Measurements from ENCODE around the gene OR11A1. TPM values are rescaled to one million over a fixed set of nuclear protein-coding genes. Genes with fewer than 3 reads are reported as not detected.
"Not testable (repeated sequence)": the region's sequence is repeated elsewhere in the genome, so short reads cannot be mapped to it uniquely, and the experiment has no call there.

OR11A1 gene
- polyA plus RNA-seq, 3 donors from 2014 or later: not detected

DNA sequence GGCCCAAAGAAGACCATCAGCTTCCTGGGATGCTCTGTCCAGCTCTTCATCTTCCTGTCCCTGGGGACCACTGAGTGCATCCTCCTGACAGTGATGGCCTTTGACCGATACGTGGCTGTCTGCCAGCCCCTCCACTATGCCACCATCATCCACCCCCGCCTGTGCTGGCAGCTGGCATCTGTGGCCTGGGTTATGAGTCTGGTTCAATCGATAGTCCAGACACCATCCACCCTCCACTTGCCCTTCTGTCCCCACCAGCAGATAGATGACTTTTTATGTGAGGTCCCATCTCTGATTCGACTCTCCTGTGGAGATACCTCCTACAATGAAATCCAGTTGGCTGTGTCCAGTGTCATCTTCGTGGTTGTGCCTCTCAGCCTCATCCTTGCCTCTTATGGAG, 5.2 kb upstream of the OR11A1 start:
- no peak overlapping the region for H3K27ac Mint-ChIP-seq

DNA sequence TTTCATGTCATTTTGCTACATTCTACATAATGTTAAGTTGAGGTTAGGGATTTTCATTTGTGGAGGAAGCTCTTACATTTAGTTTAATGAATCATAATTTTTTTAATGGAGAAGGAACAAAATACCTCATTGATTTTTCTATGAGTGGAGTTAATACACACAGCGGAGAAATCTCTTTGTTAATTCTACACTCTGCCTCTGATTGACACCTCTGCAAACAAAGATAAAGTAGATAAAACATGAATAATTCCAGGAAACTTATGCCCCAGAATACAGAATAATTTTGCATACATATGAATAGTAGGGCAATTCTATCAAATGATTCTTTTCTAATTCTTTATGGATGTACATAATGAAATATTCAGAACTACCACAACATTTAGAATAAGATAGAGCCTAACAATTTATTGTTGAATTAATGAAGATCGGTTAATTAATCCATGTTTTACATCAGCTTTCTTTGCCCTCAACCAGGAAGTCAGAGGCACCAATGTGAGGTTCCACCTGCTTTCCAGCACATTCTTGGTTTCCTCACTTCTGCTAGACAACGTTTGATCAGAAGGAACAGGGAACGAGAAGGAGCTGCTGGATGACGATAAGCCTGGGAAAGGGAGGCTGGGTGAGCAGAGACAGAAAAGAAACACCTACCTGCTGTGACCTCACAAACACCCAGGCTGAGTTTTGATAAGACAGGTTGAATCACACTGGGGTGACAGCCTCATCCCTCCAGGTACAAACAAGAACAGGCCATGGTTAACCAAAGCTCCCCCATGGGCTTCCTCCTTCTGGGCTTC, 4.3 kb upstream of the OR11A1 start:
- Mint-ChIP-seq H3K27ac (no peak overlapping the region), H3K4me1 (no peaks in the 10 kb centered on the region), H3K27me3 (ENCODE audit: low read depth in 3 of 3) (peaks cover 0 to 5% (median 5%) of the 10 kb centered on the region in 3 donors), H3K36me3 (no peaks in the 10 kb centered on the region), H3K4me3 (no peak overlapping the region), H3K9me3 (no peaks in the 10 kb centered on the region)
- DNase-seq: no peak

More for the DNA sequence above, 5.2 kb upstream of the OR11A1 start:
- no peak for DNase-seq
- H3K36me3 Mint-ChIP-seq: no peaks in the 10 kb centered on the region
- no peaks in the 10 kb centered on the region for H3K4me1 Mint-ChIP-seq
- H3K9me3 Mint-ChIP-seq: no peaks in the 10 kb centered on the region
- no peak overlapping the region for H3K4me3 Mint-ChIP-seq
- H3K27me3 Mint-ChIP-seq (ENCODE audit: low read depth in 3 of 3): peaks cover 0 to 5% (median 5%) of the 10 kb centered on the region in 3 donors

DNA sequence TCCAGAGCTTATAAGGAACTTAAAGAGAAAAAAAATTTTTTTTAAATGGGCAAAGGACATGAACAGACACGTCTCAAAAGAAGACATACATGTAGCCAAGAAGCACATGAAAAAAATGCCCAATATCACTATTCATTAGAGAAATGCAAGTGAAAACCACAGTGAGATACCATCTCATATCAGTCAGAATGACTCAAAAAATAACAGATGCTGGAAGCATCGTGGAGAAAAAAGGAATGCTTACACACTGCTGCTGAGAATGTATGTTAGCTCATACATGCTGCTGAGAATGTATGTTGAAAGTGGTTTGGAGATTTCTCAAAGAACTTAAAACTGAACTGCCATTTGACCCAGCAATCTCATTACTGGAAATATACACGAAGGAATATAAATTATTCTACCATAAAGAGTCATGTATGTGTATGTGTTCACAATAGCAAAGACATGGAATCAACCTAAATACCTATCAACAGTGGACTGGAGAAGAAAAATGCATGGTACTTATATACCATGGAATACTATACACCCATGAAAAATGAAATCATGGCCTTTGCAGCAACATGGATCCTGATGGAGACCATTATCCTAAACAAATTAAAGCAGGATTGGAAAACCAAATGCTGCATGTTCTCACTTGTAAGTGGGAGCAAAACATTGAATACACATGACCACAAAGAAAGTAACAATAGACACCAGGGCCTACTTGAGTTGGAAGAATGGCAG, 5.2 kb downstream of the OR11A1 start:
- H3K4me1 Mint-ChIP-seq: no peaks in the 10 kb centered on the region
- no peaks in the 10 kb centered on the region for H3K36me3 Mint-ChIP-seq
- H3K27me3 Mint-ChIP-seq (ENCODE audit: low read depth in 3 of 3): peaks cover 0 to 15% (median 4%) of the 10 kb centered on the region in 3 donors
- no peak for DNase-seq
- no peak overlapping the region for H3K4me3 Mint-ChIP-seq
- H3K9me3 Mint-ChIP-seq: peaks cover 0 to 7% (median 0%) of the 10 kb centered on the region in 6 donors
- no peak overlapping the region for H3K27ac Mint-ChIP-seq

DNA sequence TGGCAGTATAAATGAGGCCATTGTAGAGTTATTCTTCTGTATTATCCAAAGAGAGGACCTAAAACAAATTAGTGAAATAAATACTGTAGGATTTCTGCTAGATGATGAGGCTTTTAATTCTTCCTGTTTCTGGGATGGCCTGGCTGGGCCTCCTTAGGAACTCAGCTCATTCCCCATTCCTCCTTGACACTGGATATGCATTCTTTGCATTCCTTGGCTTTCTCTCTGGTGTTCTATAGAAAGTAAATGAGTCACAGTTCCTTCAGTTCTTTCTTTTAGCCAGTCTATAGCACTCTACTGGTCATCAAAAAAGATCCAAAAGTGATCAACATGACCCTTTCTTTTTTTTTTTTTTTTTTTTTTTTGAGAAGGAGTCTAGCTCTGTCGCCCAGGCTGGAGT, 9.2 kb downstream of the OR11A1 start:
- Mint-ChIP-seq H3K36me3 (no peaks in the 10 kb centered on the region), H3K27ac (no peak overlapping the region), H3K9me3 (peaks cover 0 to 7% (median 0%) of the 10 kb centered on the region in 6 donors), H3K4me3 (no peak overlapping the region), H3K27me3 (ENCODE audit: low read depth in 3 of 3) (peaks cover 0 to 19% (median 4%) of the 10 kb centered on the region in 3 donors), H3K4me1 (no peaks in the 10 kb centered on the region)
- DNase-seq: no peak

DNA sequence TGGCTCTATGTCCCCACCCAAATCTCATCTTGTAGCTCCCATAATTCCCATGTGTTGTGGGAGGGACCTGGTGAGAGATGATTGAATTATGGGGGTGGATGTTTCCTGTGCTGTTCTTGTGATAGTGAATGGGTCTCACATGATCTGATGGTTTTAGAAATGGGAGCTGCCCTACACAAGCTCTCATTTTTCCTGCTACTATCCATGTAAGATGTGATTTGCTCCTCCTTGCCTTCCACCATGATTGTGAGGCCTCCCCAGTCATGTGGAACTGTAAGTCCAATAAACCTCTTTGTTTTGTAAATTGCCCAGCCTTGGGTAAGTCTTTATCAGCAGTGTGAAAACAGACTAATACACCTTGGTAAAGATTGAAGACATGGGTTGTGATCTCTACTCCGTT, 12.8 kb downstream of the OR11A1 start:
- H3K27ac Mint-ChIP-seq, H3K9me3 Mint-ChIP-seq, DNase-seq, H3K4me1 Mint-ChIP-seq, H3K4me3 Mint-ChIP-seq, H3K36me3 Mint-ChIP-seq: not testable (repeated sequence)
- H3K27me3 Mint-ChIP-seq (ENCODE audit: low read depth in 3 of 3): peaks cover 2 to 19% (median 2%) of the 10 kb centered on the region in 3 donors

DNA sequence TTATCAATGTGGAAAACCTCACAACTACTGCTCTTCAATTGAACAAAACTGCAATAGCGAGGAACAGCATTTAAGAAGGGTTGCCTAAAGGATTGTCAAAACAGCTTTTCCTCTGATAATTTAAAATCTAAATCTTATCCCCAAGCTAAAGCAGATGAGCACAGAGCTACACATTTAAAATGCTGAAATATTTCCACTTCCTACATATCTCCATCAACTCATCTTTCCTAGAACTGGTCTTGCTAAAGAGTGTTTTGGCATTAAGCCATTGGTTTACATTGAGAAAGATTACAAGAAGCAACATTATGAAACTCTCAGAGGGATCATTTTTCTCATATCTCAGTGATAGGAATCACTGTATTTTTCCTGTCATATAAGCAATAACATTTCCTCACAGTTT, 14.2 kb downstream of the OR11A1 start:
- Mint-ChIP-seq H3K27me3 (ENCODE audit: low read depth in 3 of 3) (peaks cover 0 to 15% (median 2%) of the 10 kb centered on the region in 3 donors), H3K4me3 (no peak overlapping the region), H3K36me3 (no peaks in the 10 kb centered on the region), H3K4me1 (no peaks in the 10 kb centered on the region), H3K27ac (no peak overlapping the region), H3K9me3 (peaks cover 0 to 2% (median 0%) of the 10 kb centered on the region in 6 donors)
- DNase-seq: no peak

DNA sequence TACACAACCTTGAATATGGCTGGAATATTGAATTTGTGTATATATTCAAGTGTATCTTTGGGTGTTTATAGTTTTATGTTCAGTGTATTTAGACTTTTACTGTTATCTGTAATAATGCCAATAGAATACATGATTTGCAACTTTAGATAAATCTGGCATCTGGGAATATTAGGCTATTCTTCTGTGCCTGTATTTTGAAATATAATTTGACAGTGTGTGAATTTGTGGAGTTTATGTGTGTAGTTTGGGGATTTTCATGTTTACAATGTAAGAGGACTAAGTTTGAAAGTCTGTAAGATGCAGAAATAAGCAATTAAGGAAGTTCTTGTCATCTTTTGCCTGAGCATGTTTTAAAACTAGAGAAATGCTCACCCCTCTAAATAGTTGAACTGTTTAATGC, 17.9 kb downstream of the OR11A1 start, which contains the start of gene OR10C1:
TSS of gene OR10C1 (plus strand) at position 301 of the 400 bp plus-strand sequence. CDS start 710 bp downstream, outside the sequence.
- Mint-ChIP-seq H3K4me3 (no peak within 1 kb of the TSS), H3K4me1 (no peaks in the 10 kb centered on the region), H3K27me3 (ENCODE audit: low read depth in 3 of 3) (peaks cover under 1 to 9% (median 4%) of the 10 kb centered on the region in 3 donors), H3K27ac (no peak within 1 kb of the TSS), H3K9me3 (peaks cover 0 to 2% (median 0%) of the 10 kb centered on the region in 6 donors), H3K36me3 (no peaks in the 10 kb centered on the region)
- DNase-seq: no peak

DNA sequence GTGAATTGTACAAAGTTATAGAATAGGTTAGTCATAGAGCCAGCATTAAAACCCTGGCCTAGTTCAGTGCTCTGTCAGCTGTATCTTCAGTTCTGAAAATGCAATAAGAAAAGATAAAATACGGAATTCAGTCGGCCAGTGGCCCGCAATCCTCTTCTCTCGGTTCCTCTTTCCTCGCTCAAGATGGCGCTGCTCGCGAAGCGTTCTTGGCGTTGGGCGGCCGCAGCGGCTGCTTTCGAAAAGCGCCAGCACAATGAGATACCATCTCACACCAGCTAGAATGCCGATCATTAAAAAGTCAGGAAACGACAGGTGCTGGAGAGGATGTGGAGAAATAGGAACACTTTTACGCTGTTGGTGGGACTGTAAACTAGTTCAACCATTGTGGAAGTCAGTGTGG, 20.1 kb downstream of the OR11A1 start:
- not testable (repeated sequence) for H3K4me3 Mint-ChIP-seq; H3K4me1 Mint-ChIP-seq; H3K27me3 Mint-ChIP-seq (ENCODE audit: low read depth in 3 of 3); DNase-seq; H3K36me3 Mint-ChIP-seq; H3K27ac Mint-ChIP-seq; H3K9me3 Mint-ChIP-seq

DNA sequence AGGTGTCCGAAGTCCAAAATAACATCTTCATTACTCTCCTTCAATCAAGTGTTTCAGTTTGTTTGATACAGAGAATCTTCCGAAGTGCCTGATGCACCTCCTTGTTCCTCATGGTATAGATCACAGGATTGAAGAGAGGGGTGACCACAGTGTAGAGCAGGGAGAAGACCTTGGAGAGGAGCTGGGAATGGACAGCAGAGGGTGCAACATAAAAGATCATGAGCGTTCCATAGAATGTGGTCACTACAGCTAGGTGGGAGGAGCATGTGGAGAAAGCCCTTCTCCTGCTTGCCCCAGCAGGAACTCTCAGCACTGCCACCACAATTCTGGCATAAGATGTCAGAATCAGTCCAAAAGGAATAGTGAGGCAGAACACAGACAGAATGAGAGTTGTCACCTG, 30.2 kb downstream of the OR11A1 start:
- Mint-ChIP-seq H3K9me3 (peaks cover 0 to 1% (median 0%) of the 10 kb centered on the region in 6 donors), H3K27ac (no peak overlapping the region), H3K4me3 (no peak overlapping the region), H3K36me3 (no peaks in the 10 kb centered on the region), H3K27me3 (ENCODE audit: low read depth in 3 of 3) (peaks cover 4 to 8% (median 4%) of the 10 kb centered on the region in 3 donors), H3K4me1 (no peaks in the 10 kb centered on the region)
- DNase-seq: no peak

DNA sequence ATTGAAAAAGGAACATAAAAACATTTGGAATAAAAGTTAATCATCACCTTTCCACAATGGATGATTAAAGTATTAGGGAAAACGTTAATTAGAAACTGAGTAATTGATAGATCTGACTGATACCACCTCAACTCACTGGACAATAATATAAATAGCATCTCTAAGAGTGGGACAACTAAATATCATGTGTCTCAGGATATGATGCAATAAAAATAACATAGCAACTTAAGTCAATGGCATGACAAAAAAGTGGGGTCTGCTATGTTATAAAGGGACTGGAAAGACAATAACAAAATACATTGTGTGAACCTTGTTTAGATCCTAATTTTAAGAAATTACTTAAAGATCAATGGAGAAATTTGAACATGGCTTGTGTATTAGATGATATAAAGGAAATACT, 31.8 kb downstream of the OR11A1 start:
- Mint-ChIP-seq H3K9me3 (peaks cover 0 to 2% (median 0%) of the 10 kb centered on the region in 6 donors), H3K4me3 (no peak overlapping the region), H3K36me3 (no peaks in the 10 kb centered on the region), H3K4me1 (no peaks in the 10 kb centered on the region), H3K27ac (no peak overlapping the region), H3K27me3 (ENCODE audit: low read depth in 3 of 3) (peaks cover 3 to 8% (median 4%) of the 10 kb centered on the region in 3 donors)
- DNase-seq: no peak

DNA sequence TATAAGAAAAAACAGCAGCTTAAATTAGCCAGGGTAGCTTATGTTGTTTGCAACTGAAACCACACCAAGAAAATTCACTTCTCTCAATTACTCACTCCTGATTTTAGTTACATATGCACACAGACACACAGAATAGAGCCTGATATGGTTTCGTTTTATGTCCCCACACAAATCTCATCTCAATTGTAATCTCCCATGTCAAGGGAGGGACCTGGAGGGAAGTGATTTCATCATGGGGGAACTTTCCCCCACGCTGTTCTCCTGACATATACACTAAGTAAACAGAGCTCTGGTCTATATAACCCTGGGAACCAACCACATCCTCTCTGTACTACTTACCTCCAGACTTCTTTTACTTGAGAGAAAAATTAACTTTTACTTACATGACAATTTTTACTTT, 32.3 kb downstream of the OR11A1 start:
- peaks cover 0 to 2% (median 0%) of the 10 kb centered on the region in 6 donors for H3K9me3 Mint-ChIP-seq
- H3K4me3 Mint-ChIP-seq: no peak overlapping the region
- peaks cover 2 to 8% (median 5%) of the 10 kb centered on the region in 3 donors for H3K27me3 Mint-ChIP-seq (ENCODE audit: low read depth in 3 of 3)
- no peaks in the 10 kb centered on the region for H3K4me1 Mint-ChIP-seq
- no peak overlapping the region for H3K27ac Mint-ChIP-seq
- DNase-seq: no peak
- H3K36me3 Mint-ChIP-seq: no peaks in the 10 kb centered on the region

DNA sequence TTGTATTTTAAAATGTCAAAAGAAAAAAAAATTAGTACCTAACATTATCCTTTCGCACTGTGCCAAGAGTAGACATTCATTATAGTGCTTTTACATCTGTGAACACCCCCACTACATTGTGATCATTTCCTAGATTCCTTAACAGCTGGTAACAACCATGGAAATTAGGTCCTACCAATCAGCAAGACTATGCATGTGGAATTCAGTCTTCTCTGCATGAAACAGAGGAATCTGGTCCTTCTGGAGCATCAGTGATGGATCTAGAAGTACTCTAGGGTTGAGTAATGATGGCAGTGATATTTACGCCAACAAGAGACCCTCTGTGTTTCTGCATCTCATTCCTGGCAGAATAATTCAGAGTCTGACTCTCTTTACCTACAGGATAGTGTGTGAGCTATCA, 32.7 kb downstream of the OR11A1 start:
- Mint-ChIP-seq H3K27me3 (ENCODE audit: low read depth in 3 of 3) (peaks cover 2 to 5% (median 5%) of the 10 kb centered on the region in 3 donors), H3K4me3 (no peak overlapping the region), H3K4me1 (no peaks in the 10 kb centered on the region), H3K27ac (no peak overlapping the region), H3K9me3 (peaks cover 0 to 2% (median 0%) of the 10 kb centered on the region in 6 donors), H3K36me3 (no peaks in the 10 kb centered on the region)
- DNase-seq: no peak

DNA sequence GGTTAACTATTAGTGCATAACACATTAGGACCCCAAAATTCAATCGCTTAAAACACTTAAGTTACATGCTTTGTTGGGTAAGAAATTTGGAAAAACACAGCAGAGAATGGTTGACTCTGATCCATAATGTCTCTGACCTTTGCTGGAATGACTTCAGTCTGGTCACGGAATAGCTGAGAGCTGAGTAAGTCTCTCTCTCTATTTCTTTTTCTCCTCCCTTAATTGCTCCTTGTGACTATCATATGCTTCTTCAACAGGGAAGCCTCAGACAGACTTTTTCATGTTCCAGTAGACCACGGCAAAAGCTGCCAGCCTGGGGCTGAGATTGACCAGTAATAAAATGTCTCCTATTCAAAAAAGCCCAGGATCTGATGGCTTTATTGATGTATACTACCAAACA, 37.4 kb downstream of the OR11A1 start:
- no peak overlapping the region for H3K27ac Mint-ChIP-seq
- peaks cover 0 to 2% (median 0%) of the 10 kb centered on the region in 6 donors for H3K9me3 Mint-ChIP-seq
- no peaks in the 10 kb centered on the region for H3K36me3 Mint-ChIP-seq
- no peak for DNase-seq
- no peak overlapping the region for H3K4me3 Mint-ChIP-seq
- peaks cover 0 to 6% (median 4%) of the 10 kb centered on the region in 3 donors for H3K27me3 Mint-ChIP-seq (ENCODE audit: low read depth in 3 of 3)
- no peaks in the 10 kb centered on the region for H3K4me1 Mint-ChIP-seq

DNA sequence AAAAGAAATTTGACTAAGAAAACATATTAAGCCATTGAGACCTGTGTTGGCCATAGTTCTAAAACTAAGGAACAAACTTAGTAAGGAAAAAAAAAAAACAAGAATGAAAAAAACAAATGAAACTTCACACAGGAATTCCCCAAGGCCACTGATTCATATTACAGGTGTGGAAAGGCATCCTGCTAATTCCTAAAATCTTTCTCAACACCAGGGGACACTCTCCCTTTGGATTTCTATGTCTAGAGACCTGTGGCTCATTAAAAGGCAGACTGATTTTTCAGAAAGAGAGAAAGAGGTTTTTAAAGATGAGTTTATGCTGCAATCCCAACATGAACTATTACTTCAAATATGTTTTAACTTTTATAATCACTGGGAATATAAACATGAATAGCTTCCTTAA, 42.3 kb downstream of the OR11A1 start, which contains the start of gene OR12D1:
TSS of gene OR12D1 (plus strand) at position 341 of the 400 bp plus-strand sequence.
- H3K9me3 Mint-ChIP-seq: peaks cover 0 to 13% (median 6%) of the 10 kb centered on the region in 6 donors
- H3K27me3 Mint-ChIP-seq (ENCODE audit: low read depth in 3 of 3): peaks cover 0 to 13% (median 5%) of the 10 kb centered on the region in 3 donors
- no peaks in the 10 kb centered on the region for H3K4me1 Mint-ChIP-seq
- H3K4me3 Mint-ChIP-seq: no peak within 1 kb of the TSS
- H3K36me3 Mint-ChIP-seq: no peaks in the 10 kb centered on the region
- no peak for DNase-seq
- H3K27ac Mint-ChIP-seq: no peak within 1 kb of the TSS

All from immature natural killer cell (primary cell).